ENCODE results near the gene EXOC3L2. TPM values are rescaled to one million over a fixed set of nuclear protein-coding genes. Genes with fewer than 3 reads are reported as not detected.

The EXOC3L2 gene
- total and polyA plus RNA-seq, 2 of the 8 experiments (the other 6 are each of a cell fraction or from before 2014, with no cell fraction given): 1.4 to 1.6 TPM

GRCh38 chr19:45216667-45217066, 28.5 kb downstream of the EXOC3L2 start:
- Histone ChIP-seq H2AFZ (ENCODE audit: low read length) (no peak overlapping the region), H2AK5ac (ENCODE audit: low read depth, low read length) (no peak overlapping the region), H2BK15ac (ENCODE audit: low read length) (no peak overlapping the region), H3K14ac (ENCODE audit: insufficient read length) (no peak overlapping the region), H3K79me2 (ENCODE audit: control insufficient read depth in 1 of 2, insufficient read depth in 2 of 2, low read length in 2 of 2) (no peaks in the 10 kb centered on the region), H3K23me2 (ENCODE audit: low read depth, low read length) (peaks cover 17% of the 10 kb centered on the region; the same call in 1 of the 2 replicates), H3K18ac (ENCODE audit: extremely low read depth, low read length) (no peak overlapping the region), H3K56ac (replicated peaks; ENCODE audit: insufficient read length, low read depth, low read length) (no peak overlapping the region), H3K4ac (replicated peaks; ENCODE audit: insufficient read length, low read depth, low read length) (no peak overlapping the region), H3K79me1 (ENCODE audit: low read depth, low read length) (no peaks in the 10 kb centered on the region), H4K8ac (ENCODE audit: extremely low read depth, insufficient read depth, low read length) (no peak overlapping the region), H3K27ac (ENCODE audit: low read depth, low read length) (no peak overlapping the region), H2BK5ac (ENCODE audit: low read depth, low read length) (no peak overlapping the region), H3K23ac (ENCODE audit: insufficient read length) (no peak overlapping the region), H3K9ac (replicated peaks in 1 of 4; ENCODE audit: extremely low read depth in 1 of 4, low read depth in 3 of 4, low read length in 3 of 4) (no peak overlapping the region), H3K36me3 (ENCODE audit: control insufficient read depth in 2 of 4, insufficient read depth in 4 of 4, low read length in 3 of 4) (no peaks in the 10 kb centered on the region; a peak in 1 of 8 replicates), H4K91ac (replicated peaks; ENCODE audit: insufficient read length, low read length) (no peak overlapping the region), H2BK12ac (ENCODE audit: low read depth, low read length) (0 out of 2 replicates have a peak overlapping the region, but pooled peaks have one; percentile 43), H2BK120ac (replicated peaks; ENCODE audit: low read depth, low read length) (no peak overlapping the region), H3K4me1 (replicated peaks in 1 of 4; ENCODE audit: control insufficient read depth in 3 of 4, insufficient read depth in 4 of 4, low read length in 3 of 4) (peaks cover 0 to 14% (median 10%) of the 10 kb centered on the region in 4 experiments; a peak in 5 of 7 replicates), H3K27me3 (replicated peaks in 1 of 4; ENCODE audit: control insufficient read depth in 3 of 4, extremely low read depth in 1 of 4, insufficient read depth in 3 of 4, low read length in 3 of 4) (peaks cover 14 to 44% (median 36%) of the 10 kb centered on the region in 4 experiments), H2BK20ac (ENCODE audit: low read length) (no peak overlapping the region), H4K20me1 (replicated peaks in 1 of 2; ENCODE audit: control insufficient read depth in 1 of 2, insufficient read depth in 2 of 2, low read length in 2 of 2) (no peaks in the 10 kb centered on the region), H3K9me3 (ENCODE audit: insufficient read depth in 2 of 2, low read depth in 1 of 2, low read length in 1 of 2) (no peaks in the 10 kb centered on the region; a peak in 1 of 4 replicates), H4K5ac (ENCODE audit: insufficient read length, low read depth, low read length) (no peak overlapping the region), H3K4me2 (ENCODE audit: insufficient read depth in 1 of 2, low read depth in 2 of 2, low read length in 2 of 2) (peak overlapping the region; percentile 82 to 94; a peak in 3 of 4 replicates), H3K4me3 (ENCODE audit: extremely low read depth in 1 of 4, insufficient read depth in 2 of 4, low read depth in 3 of 4, low read length in 4 of 4) (peak overlapping the region in 1 of 4 experiments; percentile 64; a peak in 2 of 8 replicates)
- 59% methylated on average over 6 of the region's 6 CpGs; no CpG with 5 or more reads in 1 of the 2 experiments for WGBS, 2 experiments (ENCODE audit: extremely low coverage in 1 of 2, insufficient coverage in 1 of 2, insufficient read length in 1 of 2, insufficient replicate concordance in 2 of 2, low coverage in 1 of 2, low lambda C conversion rate in 2 of 2, missing lambda C conversion rate in 1 of 2)
- ChIA-PET POLR2A (ENCODE audit: partially characterized antibody) (interaction anchor here (1.1 to 1.8 kb wide), 3 partner anchors 18 to 52 kb away, joined by 3 to 8 read pairs (median 7); no protein-coding TSS in a partner anchor), CTCF (ENCODE audit: partially characterized antibody) (interaction anchor here (1.2 to 3.5 kb wide), 4 partner anchors 11 to 81 kb away, joined by 3 to 14 read pairs (median 8); no protein-coding TSS in a partner anchor)
- DNase-seq (ENCODE audit: low read depth in 1 of 2, low spot score in 2 of 2) (no peak), FAIRE-seq (no peak)
- no peak for TF ChIP-seq KDM1A (IDR thresholded peaks at IDR 0.05; ENCODE audit: borderline replicate concordance, low read length)
- no peak for TF ChIP-seq BACH1 (IDR thresholded peaks at IDR 0.05; ENCODE audit: low read length)
- TF ChIP-seq NANOG (IDR thresholded peaks at IDR 0.05; ENCODE audit: insufficient read depth, low read depth, low read length, poor library complexity, severe bottlenecking): no peak
- TF ChIP-seq POLR2A (IDR thresholded peaks at IDR 0.05; ENCODE audit: control extremely low read depth in 1 of 2, low read depth in 2 of 2, low read length in 2 of 2): no peak
- no peak for TF ChIP-seq RXRA (IDR thresholded peaks at IDR 0.05; ENCODE audit: insufficient read depth, low read depth, low read length)
- TF ChIP-seq KDM5A (IDR thresholded peaks at IDR 0.05; ENCODE audit: low read length): no peak
- TF ChIP-seq NRF1 (IDR thresholded peaks at IDR 0.05; ENCODE audit: low read depth, low read length): no peak
- no peak for TF ChIP-seq ATF3 (IDR thresholded peaks at IDR 0.05; ENCODE audit: insufficient read depth, low read depth, low read length)
- no peak for TF ChIP-seq SIRT6 (IDR thresholded peaks at IDR 0.05; ENCODE audit: low read length)
- TF ChIP-seq SIN3A (conservative IDR thresholded peaks at IDR 0.05 in 1 of 2, IDR thresholded peaks at IDR 0.05 in 1 of 2; ENCODE audit: low read depth in 1 of 2, low read length in 2 of 2): no peak
- TF ChIP-seq CBX8 (IDR thresholded peaks at IDR 0.05; ENCODE audit: borderline replicate concordance, low read depth, low read length): no peak
- no peak for TF ChIP-seq HDAC2 (IDR thresholded peaks at IDR 0.05; ENCODE audit: borderline replicate concordance in 1 of 2, low read depth in 2 of 2, low read length in 2 of 2)
- no peak for TF ChIP-seq SP1 (IDR thresholded peaks at IDR 0.05; ENCODE audit: low read depth, low read length)

Measured in H1 (cell line).